CD4-positive, CD25-positive, alpha-beta regulatory T cell (primary cell): ENCODE measurements around the gene EML4. TPM values are rescaled to one million over a fixed set of nuclear protein-coding genes. Genes with fewer than 3 reads are reported as not detected.

Experiments
- ATAC-seq, 2 donors: fragments of 150-1000 bp; cut with Tn5 transposase; one replicate each; pipeline ENCODE4 v1.10.0; 2021; ENCODE audit warnings: low read depth in 2 of 2, moderate number of reproducible peaks in 2 of 2, moderate library complexity in 1 of 2
- DNase-seq, 3 donors: peaks; one replicate each; pipeline versions ENCODE4 v3.0.0 to v3.0.0-alpha.2; 2012 to 2022; ENCODE audit warnings: mixed read lengths in 1 of 3
- H3K27ac ChIP-seq: one replicate; pipeline ENCODE4 v1.7.0; 2013; ENCODE audit warnings: mild to moderate bottlenecking, low read length; ENCODE audit not compliant: insufficient read depth, poor library complexity, severe bottlenecking
- H3K27me3 ChIP-seq: one replicate; pipeline ENCODE4 v1.7.0; 2013; ENCODE audit warnings: low read length; ENCODE audit not compliant: control insufficient read depth, insufficient read depth
- H3K36me3 ChIP-seq: one replicate; pipeline ENCODE4 v1.7.0; 2013; ENCODE audit warnings: mild to moderate bottlenecking, low read length, moderate library complexity; ENCODE audit not compliant: control insufficient read depth, insufficient read depth
- H3K4me1 ChIP-seq: 2 replicates; pipeline ENCODE4 v1.7.0; 2013; ENCODE audit warnings: mild to moderate bottlenecking, low read length; ENCODE audit not compliant: insufficient read depth, control insufficient read depth, poor library complexity, severe bottlenecking
- H3K4me3 ChIP-seq: one replicate; pipeline ENCODE4 v1.7.0; 2013; ENCODE audit warnings: low read depth, mild to moderate bottlenecking, low read length, moderate library complexity
- H3K9me3 ChIP-seq, 2 experiments: 1 replicate in 1 of 2; 2 replicates in 1 of 2; pipeline ENCODE4 v1.7.0; 2013; ENCODE audit warnings: low read length in 2 of 2, mild to moderate bottlenecking in 1 of 2, moderate library complexity in 1 of 2; ENCODE audit not compliant: control insufficient read depth in 2 of 2
- H3K27ac Mint-ChIP-seq, 3 donors: one replicate each; pipeline ENCODE4 v1.8.0; 2020 to 2022; ENCODE audit warnings: mild to moderate bottlenecking in 3 of 3, mixed read lengths in 3 of 3, moderate library complexity in 2 of 3
- H3K27me3 Mint-ChIP-seq: one replicate; pipeline ENCODE4 v1.8.0; 2022; ENCODE audit warnings: mild to moderate bottlenecking, mixed read lengths
- H3K36me3 Mint-ChIP-seq: one replicate; pipeline ENCODE4 v1.8.0; 2020; ENCODE audit warnings: mixed read lengths
- H3K4me1 Mint-ChIP-seq, 4 donors: one replicate each; pipeline ENCODE4 v1.8.0; 2020 to 2022; ENCODE audit warnings: mixed read lengths in 4 of 4, mild to moderate bottlenecking in 1 of 4
- H3K4me3 Mint-ChIP-seq, 4 donors: one replicate each; pipeline ENCODE4 v1.8.0; 2020 to 2022; ENCODE audit warnings: mild to moderate bottlenecking in 4 of 4, mixed read lengths in 4 of 4, moderate library complexity in 3 of 4
- H3K9me3 Mint-ChIP-seq, 7 donors: one replicate each; pipeline ENCODE4 v1.8.0; 2020 to 2022; ENCODE audit warnings: mixed read lengths in 7 of 7, mild to moderate bottlenecking in 3 of 7, moderate library complexity in 2 of 7
- polyA plus RNA-seq, 4 donors: library from polyadenylated mRNA; unstranded; fragments of 300-500 nt; fragmentation: Illumina TruSeq; gene quantifications; one replicate each; pipeline ENCODE4 v1.2.3, GENCODE V29; 2021
- total RNA-seq: library from RNA; stranded (reverse); gene quantifications from one replicate; pipeline ENCODE4 v1.2.3, GENCODE V29; 2022

EML4 gene
- total and polyA plus RNA-seq, 5 donors from 2014 or later, result 83.7 to 293 (median 90.1) TPM

GRCh38 chr2:42198466-42198865 is 29.3 kb downstream of the EML4 start:
- peak overlapping the region; percentile 37 for H3K4me3 ChIP-seq
- H3K36me3 ChIP-seq, result peaks cover 5% of the 10 kb centered on the region
- DNase-seq (no peak), ATAC-seq (no peak)
- no peak overlapping the region for H3K27ac ChIP-seq
- H3K4me3 Mint-ChIP-seq, result peak overlapping the region; percentile 22 to 72 (median 48)
- H3K9me3 Mint-ChIP-seq, result no peaks in the 10 kb centered on the region
- peak overlapping the region in 2 of 3 donors; percentile 37 to 75 for H3K27ac Mint-ChIP-seq
- H3K4me1 ChIP-seq, result peaks cover 69% of the 10 kb centered on the region
- H3K4me1 Mint-ChIP-seq, result peaks cover 52 to 83% (median 75%) of the 10 kb centered on the region in 4 donors
- peaks cover 22% of the 10 kb centered on the region for H3K36me3 Mint-ChIP-seq
- H3K27me3 ChIP-seq, result no peaks in the 10 kb centered on the region
- no peaks in the 10 kb centered on the region for H3K27me3 Mint-ChIP-seq
- no peaks in the 10 kb centered on the region for H3K9me3 ChIP-seq

DNA sequence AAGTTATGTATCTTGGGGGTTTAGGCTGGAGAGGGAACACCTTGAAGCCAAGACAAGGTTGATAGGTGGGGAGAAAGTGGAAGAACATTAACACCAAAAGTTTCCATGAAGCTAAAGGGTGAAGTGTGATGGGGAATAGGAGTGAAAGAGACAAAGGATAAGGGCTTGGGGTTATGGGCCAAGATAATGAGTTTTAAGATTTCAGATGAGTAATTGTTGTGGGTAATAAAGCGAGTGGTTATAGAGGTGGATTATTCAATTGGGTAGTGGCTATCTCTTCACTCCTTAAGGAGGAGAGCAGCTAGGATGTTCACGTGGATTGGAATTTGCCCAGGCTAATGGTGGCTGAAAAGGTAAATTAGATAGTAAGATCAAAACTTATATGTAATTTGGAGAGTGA is 29.8 kb downstream of the EML4 start:
- peaks cover 69% of the 10 kb centered on the region for H3K4me1 ChIP-seq
- peak overlapping the region; percentile 37 for H3K4me3 ChIP-seq
- Mint-ChIP-seq H3K9me3 (no peaks in the 10 kb centered on the region), H3K27ac (peak overlapping the region; percentile 50 to 87 (median 75)), H3K27me3 (no peaks in the 10 kb centered on the region), H3K4me3 (peak overlapping the region in 3 of 4 donors; percentile 22 to 56 (median 51)), H3K4me1 (peaks cover 48 to 84% (median 77%) of the 10 kb centered on the region in 4 donors), H3K36me3 (peaks cover 22% of the 10 kb centered on the region)
- H3K27ac ChIP-seq, result no peak overlapping the region
- H3K27me3 ChIP-seq, result no peaks in the 10 kb centered on the region
- ATAC-seq, result no peak
- DNase-seq, result no peak
- H3K36me3 ChIP-seq, result peaks cover 5% of the 10 kb centered on the region
- H3K9me3 ChIP-seq, result no peaks in the 10 kb centered on the region

- H3K4me1 Mint-ChIP-seq, result peaks cover 54 to 86% (median 78%) of the 10 kb centered on the region in 4 donors
- ATAC-seq (no peak), DNase-seq (no peak)
- H3K27ac Mint-ChIP-seq, result peak overlapping the region in 1 of 3 donors; percentile 50
- Histone ChIP-seq H3K9me3 (no peaks in the 10 kb centered on the region), H3K27me3 (no peaks in the 10 kb centered on the region), H3K4me3 (no peak overlapping the region), H3K4me1 (peaks cover 69% of the 10 kb centered on the region), H3K27ac (no peak overlapping the region), H3K36me3 (peaks cover 3% of the 10 kb centered on the region)
- H3K4me3 Mint-ChIP-seq, result peak overlapping the region in 3 of 4 donors; percentile 0 to 48 (median 22)
- no peaks in the 10 kb centered on the region for H3K27me3 Mint-ChIP-seq
- peaks cover 22% of the 10 kb centered on the region for H3K36me3 Mint-ChIP-seq
- no peaks in the 10 kb centered on the region for H3K9me3 Mint-ChIP-seq
Measured at GRCh38 chr2:42199626-42200025, 30.5 kb downstream of the EML4 start.

DNA sequence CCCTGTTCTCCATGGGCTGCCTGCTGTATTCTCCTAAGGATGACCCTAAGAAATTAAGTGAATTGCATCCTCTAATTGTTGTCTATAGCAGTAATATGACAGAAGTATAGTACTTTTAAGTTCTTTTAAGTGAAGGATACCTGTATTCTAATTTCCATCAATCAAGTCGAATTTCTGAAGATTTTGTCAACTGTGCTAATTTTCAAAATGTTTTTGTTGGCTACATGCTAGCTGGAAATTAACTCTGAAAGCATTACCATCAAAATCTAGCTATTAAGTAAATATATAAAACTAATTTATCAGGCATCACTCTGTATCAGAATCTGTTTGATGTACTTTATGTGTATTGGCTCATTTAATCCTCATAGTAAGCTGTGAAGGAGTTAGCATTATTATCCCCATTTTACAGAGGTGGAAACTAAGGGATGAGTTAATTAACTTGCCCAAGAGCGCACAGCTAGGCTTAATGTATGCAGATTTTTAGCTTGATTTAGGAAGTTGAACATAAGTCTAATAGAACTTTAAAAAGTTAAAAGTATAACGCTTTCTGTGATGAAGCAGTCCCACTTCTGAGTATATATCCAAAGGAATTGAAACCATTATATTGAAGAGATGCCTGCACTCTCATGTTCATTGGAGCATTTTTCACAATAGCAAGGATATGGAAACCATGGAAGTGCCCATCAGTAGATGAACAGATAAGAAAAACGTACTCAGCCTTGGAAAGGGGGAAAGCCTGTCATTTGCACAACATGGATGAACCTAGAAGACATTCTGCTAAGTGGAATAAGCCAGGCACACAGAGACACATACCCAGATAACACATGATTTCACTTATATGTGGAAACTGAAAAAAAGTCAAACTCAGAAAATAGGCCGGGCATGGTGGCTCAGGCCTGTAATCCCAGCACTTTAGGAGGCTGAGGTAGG is 32.0 kb downstream of the EML4 start:
- H3K9me3 ChIP-seq, result no peaks in the 10 kb centered on the region
- no peak overlapping the region for H3K4me3 ChIP-seq
- peaks cover 2% of the 10 kb centered on the region for H3K36me3 ChIP-seq
- H3K4me1 ChIP-seq, result peaks cover 68% of the 10 kb centered on the region
- no peaks in the 10 kb centered on the region for H3K27me3 Mint-ChIP-seq
- ATAC-seq, result no peak
- no peaks in the 10 kb centered on the region for H3K9me3 Mint-ChIP-seq
- H3K27me3 ChIP-seq, result no peaks in the 10 kb centered on the region
- H3K36me3 Mint-ChIP-seq, result peaks cover 22% of the 10 kb centered on the region
- H3K27ac ChIP-seq, result no peak overlapping the region
- H3K4me1 Mint-ChIP-seq, result peaks cover 63 to 86% (median 80%) of the 10 kb centered on the region in 4 donors
- peak overlapping the region in 2 of 4 donors; percentile 8 to 16 for H3K4me3 Mint-ChIP-seq
- DNase-seq, result no peak
- peak overlapping the region; percentile 28 to 81 (median 75) for H3K27ac Mint-ChIP-seq

DNA sequence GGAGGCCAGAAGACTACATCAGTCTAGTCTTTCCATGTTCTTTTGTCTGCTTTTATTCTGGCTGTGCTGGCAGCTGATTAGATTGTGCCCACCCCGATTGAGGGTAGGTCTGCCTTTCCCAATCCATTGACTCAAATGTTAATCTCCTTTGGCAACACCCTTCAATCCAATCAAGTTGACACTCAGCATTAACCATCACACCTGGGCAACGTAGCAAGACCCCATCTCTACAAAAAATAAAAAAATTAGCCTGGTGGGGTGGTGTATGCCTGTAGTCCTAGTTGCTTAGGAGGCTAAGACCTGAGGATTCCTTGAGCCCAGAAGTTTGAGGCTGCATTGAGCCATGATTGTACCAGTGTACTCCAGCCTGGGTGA is 33.5 kb downstream of the EML4 start:
- peaks cover 22% of the 10 kb centered on the region for H3K36me3 Mint-ChIP-seq
- ATAC-seq (no peak), DNase-seq (no peak)
- Histone ChIP-seq H3K9me3 (no peaks in the 10 kb centered on the region), H3K36me3 (peaks cover 2% of the 10 kb centered on the region), H3K27me3 (no peaks in the 10 kb centered on the region), H3K27ac (no peak overlapping the region), H3K4me1 (peaks cover 65% of the 10 kb centered on the region), H3K4me3 (no peak overlapping the region)
- H3K27me3 Mint-ChIP-seq, result no peaks in the 10 kb centered on the region
- no peak overlapping the region for H3K27ac Mint-ChIP-seq
- no peaks in the 10 kb centered on the region for H3K9me3 Mint-ChIP-seq
- peak overlapping the region in 1 of 4 donors; percentile 45 for H3K4me3 Mint-ChIP-seq
- H3K4me1 Mint-ChIP-seq, result peaks cover 65 to 84% (median 77%) of the 10 kb centered on the region in 4 donors

DNA sequence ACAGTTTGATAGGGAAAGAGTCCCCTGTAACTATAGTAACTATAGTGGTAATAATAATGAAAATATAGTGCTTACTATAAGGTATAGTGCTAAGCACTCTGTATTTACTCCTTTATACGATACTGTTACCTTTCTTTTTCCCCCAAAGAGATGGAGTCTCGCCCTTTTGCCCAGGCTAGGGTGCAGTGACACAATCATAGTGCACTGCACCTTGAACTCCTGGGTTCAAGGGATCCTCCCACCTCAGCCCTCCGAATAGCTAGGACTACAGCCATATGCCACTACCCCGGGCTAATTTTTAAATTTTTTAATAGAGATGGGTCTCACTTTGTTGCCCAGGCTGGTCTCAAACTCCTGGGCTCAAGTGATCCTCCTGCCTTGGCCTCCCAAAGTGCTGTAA is 34.6 kb downstream of the EML4 start:
- no peaks in the 10 kb centered on the region for H3K9me3 Mint-ChIP-seq
- H3K27me3 ChIP-seq, result no peaks in the 10 kb centered on the region
- DNase-seq (no peak), ATAC-seq (no peak)
- H3K9me3 ChIP-seq, result no peaks in the 10 kb centered on the region
- H3K27ac ChIP-seq, result no peak overlapping the region
- H3K36me3 Mint-ChIP-seq, result peaks cover 12% of the 10 kb centered on the region
- peak overlapping the region in 2 of 3 donors; percentile 2 to 91 for H3K27ac Mint-ChIP-seq
- H3K4me3 Mint-ChIP-seq, result peak overlapping the region in 2 of 4 donors; percentile 41 to 64
- peaks cover 3% of the 10 kb centered on the region for H3K36me3 ChIP-seq
- H3K27me3 Mint-ChIP-seq, result no peaks in the 10 kb centered on the region
- peaks cover 59 to 83% (median 73%) of the 10 kb centered on the region in 4 donors for H3K4me1 Mint-ChIP-seq
- H3K4me3 ChIP-seq, result no peak overlapping the region
- peaks cover 62% of the 10 kb centered on the region for H3K4me1 ChIP-seq

GRCh38 chr2:42205337-42205736 is 36.2 kb downstream of the EML4 start:
- H3K4me3 ChIP-seq, result peak overlapping the region; percentile 27
- ATAC-seq, result no peak

More at GRCh38 chr2:42205337-42205736, 36.2 kb downstream of the EML4 start:
- Mint-ChIP-seq H3K27me3 (no peaks in the 10 kb centered on the region), H3K4me1 (peaks cover 59 to 82% (median 68%) of the 10 kb centered on the region in 4 donors), H3K27ac (peak overlapping the region in 1 of 3 donors; percentile 2), H3K4me3 (peak overlapping the region in 1 of 4 donors; percentile 68), H3K9me3 (no peaks in the 10 kb centered on the region), H3K36me3 (peaks cover 14% of the 10 kb centered on the region)
- H3K4me1 ChIP-seq, result peaks cover 57% of the 10 kb centered on the region
- no peaks in the 10 kb centered on the region for H3K9me3 ChIP-seq
- no peaks in the 10 kb centered on the region for H3K27me3 ChIP-seq
- H3K36me3 ChIP-seq, result peaks cover 11% of the 10 kb centered on the region
- no peak for DNase-seq
- H3K27ac ChIP-seq, result no peak overlapping the region
